HG03039 (cell line): ENCODE measurements around the gene ZBTB16.

Experiments
- ATAC-seq: cut with Tn5 transposase; IDR thresholded peaks from one replicate; pipeline ENCODE4 v1.9.1; 2021; ENCODE audit warnings: mild to moderate bottlenecking, moderate library complexity; ENCODE audit not compliant: unreplicated experiment

Gene ZBTB16

DNA sequence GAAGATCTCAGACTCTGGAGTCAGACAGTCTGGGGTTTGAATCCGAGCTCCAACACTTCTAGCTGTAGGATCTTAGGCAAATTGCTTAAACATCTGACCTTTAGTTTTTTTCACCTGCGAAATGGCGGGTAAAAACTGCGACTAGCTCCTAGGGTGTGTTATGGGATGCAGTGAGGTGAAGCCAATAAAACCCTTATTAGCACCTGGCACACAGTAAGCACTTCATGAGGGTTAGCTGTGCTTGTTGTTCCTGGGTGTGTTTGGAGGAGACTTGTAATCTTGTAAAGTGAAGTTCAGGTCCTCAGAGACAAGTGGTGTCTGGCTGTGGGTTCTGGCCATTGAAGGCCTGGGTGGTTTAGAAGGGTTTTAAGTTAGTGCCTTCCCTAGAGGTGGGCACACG is 68.9 kb downstream of the ZBTB16 start:
- no peak for ATAC-seq

DNA sequence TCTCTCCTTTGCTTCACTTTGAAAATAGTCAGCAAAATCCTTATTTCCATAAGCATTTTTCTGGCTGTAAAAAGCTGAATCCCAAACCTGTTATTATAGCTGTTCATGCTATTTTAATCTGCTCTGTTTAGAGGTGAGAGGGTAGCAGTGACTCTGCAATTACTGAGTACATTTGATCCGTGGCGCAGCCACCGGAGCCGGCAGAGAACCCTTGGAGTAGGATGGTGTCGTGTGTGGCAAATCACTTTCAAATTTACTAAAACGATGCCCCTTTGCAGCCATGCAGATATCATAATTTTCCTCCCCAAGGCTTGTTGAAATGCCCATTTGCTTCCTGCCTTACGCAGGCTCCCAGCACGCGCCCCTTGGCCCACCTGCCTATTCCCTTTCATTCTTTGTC is 69.6 kb downstream of the ZBTB16 start:
- ATAC-seq, result no peak

DNA sequence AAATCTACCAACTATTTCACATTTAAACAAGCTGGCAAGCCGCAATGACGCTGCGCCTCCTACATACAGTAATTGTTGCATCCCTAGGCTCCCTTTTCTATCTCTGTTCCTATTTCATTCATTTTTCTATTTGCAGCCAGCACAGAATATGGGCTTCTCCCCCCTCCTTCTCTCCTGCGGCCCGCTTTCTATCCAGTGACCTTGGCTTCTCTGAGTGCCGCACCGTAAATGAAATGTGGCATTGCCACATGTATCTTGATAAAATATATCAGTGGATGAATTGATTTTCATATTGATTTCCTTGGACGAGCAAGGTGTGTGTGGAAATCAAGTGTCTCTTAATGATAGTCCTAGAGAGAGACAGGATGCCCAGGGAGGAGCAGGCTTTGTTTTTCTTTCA is 70.2 kb downstream of the ZBTB16 start:
- ATAC-seq, result no peak

DNA sequence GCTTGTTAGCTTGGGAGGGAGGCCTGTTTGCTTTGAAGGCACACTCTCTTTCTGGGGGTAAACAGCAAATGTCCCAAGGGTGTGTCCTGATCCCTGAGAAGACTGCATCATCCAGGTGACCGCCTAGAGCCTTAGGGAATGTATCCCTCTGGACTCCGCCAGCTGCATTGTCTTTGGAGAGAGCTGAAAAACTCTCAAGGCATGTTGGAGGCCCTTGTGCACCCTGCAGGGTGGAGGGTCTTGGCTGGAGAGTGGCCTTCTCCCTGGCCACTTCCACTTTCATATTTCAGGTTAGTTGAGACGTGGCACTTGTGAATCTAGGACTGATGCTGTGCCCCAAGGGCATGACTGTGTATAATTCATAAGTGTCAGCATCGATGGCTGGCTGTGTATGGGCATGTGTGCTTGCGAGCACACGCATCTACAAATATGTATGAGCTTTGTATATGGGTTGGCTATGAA is 70.6 kb downstream of the ZBTB16 start:
- ATAC-seq, result no peak

DNA sequence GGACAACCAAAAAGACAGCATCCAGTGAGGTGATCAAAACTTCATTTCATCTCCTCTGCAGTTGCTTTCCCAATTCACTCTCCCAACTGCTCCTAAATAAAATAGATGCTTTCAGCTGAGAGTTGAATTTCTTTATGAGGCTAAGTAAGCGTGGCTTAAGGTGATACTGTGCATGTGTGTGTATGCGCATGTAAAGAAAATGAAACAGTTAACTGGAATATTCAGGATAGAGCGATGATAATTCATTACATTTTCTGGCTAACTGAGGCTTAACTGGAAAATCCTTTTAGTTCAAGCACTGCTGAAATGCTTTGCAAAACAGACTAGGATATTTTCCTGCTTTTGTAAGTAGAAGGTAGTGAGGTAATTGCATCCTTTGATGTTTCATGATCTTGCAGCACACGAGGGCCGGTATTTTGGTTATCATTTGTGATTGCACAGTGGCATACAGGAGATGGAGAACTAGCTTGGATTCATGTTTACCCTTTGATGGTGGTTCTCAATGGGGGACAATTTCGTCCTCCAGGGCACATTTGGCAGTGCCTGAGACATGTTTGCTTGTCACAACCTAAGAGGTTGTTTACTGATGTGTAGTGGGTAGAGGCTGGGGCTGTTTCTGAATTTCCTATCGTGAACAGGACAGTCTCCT is 71.2 kb downstream of the ZBTB16 start:
- no peak for ATAC-seq

DNA sequence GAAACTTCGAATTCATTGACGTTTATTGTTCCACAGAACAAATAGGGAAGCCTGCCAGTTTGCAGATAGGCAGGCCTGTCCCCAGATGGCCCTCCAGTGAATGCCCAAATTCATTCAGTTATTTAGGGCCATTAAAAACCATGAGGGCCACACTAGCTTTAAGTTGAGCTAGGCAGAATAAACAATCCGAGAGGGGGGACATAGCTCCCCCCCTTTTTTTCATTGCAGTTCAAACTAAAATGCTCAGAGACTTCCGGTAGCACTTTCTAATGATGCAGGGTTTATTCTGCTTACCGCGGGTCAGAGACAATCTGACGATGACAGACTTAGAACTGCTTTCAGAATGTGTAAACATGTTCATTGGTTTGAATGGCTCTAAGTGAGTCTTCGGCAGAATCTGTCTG is 72.0 kb downstream of the ZBTB16 start:
- no peak for ATAC-seq

DNA sequence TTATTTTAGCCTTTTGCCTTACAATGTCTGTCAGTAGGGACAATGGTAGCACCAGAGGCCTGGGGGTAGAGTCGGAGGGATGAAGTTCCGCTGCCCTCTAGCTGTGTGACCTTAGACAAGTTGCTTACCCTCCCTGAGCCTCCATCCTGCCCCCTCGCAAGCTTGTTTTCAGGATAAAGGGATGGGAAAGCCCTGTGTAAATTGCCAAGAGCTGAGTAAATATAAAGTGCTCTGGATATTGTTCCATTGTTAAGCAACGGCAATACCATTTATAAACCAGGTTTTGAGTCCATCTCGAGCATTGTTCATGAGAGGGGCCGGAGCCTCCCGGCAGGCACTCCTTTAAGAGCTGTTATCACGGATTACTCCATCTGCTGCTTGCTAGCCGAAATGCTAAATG is 72.9 kb downstream of the ZBTB16 start:
- ATAC-seq, result no peak

DNA sequence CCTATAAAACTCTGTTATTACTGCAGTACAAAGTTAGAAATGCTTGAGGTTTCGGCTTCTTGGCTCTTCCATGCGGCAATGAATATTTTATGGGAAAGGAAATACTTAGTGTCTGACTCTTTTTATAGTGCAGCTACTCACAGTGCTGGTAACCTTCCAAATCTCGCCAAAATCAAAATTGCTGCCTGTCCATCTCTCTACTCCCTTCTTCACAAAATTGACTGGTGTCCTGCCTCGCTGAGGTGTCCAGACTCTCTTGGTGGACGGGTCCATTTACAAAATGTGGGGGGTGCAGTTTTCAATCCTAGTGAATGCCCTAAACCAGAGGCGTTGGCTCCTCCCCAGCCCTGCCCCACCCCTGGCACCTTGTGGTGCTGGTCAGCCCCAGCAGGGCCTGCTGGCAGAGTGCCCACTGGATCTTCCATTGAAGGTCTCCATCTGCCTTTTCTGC is 73.5 kb downstream of the ZBTB16 start:
- ATAC-seq, result no peak

DNA sequence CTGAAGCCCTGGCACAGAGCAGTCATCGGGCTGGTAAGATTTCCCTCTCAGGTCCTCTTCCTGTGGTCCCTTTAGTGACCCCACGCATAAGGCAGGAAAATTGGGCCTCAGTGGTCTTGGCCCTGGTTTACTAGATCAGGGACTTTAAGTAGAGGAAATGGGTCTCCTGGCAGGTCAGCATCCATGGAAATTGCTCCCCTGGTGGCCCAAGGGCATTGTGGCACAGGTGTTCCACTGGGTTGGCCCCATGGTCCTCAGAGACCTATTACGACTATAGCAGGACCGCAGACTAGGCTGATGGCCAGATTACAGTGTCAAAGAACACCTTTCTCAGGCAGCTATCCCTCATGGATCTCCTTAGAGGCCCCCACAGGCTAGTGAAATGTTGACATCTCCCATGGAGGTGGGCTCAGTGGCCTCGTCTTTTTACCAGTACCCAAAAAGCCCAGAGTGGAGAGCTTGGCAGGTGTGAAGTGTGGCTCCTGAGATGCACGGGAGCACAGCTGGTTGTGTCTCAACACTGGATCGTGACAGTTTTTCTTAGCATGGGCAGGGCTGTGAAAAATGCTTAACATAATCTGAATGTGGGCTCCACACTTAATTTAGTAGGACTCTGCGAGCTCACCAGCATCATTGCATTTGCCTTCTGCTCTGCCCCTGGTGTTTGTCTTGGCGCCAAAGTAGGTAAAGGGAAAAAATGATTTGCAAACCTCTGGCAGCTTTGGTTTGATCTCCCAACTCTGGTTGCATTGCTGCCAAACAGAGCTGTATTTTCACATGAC is 74.2 kb downstream of the ZBTB16 start:
- no peak for ATAC-seq

DNA sequence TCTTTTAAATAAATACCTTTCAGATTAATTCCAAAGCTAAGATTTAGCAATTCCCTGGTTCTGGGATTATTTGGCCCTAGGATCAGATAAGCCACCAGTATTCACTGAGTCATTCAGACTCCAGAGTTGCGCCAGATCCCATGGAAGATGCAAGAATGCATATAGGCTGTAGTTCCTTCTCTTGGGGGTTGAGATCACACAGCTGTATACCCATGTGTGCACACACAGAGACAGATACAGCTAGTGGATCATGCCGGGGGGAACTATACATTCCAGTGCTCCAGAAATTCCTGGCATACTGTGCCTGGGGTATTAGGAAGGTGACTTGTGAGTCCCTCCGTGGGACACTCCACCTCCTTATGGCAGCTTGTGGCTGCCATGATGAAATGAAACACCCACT is 75.4 kb downstream of the ZBTB16 start:
- ATAC-seq, result no peak

DNA sequence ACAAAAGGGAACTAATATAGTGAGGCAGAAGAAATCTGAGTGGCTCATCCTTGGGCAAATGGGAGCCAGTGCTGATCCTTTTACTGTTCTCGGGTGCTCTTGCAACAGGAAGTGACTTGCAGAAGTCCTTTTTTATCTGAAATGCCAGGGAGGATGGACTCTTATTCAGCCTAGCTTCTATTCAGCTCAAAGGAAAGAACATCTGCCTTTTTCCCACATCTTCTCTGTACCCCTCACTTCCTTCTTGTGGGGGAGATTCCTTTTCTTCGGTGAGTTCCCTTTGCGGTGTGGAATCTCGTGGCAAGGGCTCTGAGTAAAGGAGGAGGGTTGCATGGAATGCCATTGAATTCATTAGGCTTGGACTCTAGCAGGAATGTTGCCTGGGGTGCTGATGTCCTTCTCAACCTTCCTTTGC is 76.2 kb downstream of the ZBTB16 start:
- no peak for ATAC-seq

DNA sequence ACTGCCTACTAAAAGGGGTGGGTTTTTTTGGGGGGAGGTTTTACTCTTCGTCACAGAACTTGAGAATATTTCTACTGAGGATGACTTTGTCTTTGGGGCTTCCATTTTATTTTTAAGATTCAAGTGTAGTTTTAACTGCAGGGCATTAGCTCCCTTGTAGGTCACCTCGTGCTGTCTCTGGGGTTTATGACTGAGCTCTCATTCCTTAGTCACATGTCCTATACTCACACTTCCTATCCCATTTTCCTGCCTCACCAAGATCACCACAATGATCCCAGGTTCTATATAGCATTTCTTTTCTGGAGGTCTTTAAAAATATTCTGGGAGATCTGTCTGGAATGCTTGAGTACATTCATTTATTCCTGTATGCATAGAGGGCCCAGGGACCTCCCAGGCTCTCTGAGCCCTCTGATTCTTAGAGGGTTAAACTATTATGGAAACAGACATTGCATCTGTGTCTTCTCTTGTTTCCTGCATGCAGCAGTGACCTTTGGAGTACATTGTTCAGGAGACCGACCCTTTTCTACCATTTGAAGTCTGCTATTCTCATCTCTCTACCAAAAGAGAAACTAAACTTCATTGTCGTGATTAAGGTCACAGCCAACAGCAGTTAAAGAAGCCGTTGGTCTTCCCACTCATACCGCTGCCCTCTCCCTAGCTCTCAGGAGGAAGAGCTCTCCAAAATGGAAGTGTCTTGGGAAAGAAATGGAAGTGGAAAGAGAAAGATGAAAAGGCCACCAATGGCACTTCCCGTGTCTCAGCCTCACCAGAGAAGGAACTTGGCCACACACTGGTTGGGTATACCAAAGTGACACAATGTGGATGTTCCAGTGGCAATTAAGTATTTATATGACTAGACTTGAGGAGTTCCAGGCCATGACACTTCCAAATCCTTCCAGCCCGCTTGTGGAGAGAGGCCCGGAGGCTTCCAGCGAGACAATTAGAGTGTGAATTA is 77.5 kb downstream of the ZBTB16 start:
- no peak for ATAC-seq

DNA sequence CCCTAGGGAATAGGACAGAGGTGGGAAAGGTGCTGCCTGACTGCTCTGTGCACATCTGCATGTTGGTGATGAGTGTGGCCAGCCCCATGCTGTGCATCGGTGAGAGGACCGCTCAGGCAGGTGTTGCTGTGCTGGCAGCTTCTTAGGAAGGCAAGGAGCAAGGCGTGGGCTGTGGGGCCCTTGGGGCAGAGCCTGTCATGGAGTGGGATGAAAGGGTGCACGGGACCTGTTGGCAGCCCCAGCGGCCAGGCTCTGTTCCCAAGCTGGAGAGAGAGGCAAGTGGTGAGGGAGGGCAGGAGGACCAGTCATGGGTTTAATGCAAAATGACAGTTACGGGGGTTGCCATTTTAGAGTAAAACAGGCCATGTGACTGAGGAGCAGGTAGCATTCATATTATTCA is 78.3 kb downstream of the ZBTB16 start:
- ATAC-seq, result no peak

DNA sequence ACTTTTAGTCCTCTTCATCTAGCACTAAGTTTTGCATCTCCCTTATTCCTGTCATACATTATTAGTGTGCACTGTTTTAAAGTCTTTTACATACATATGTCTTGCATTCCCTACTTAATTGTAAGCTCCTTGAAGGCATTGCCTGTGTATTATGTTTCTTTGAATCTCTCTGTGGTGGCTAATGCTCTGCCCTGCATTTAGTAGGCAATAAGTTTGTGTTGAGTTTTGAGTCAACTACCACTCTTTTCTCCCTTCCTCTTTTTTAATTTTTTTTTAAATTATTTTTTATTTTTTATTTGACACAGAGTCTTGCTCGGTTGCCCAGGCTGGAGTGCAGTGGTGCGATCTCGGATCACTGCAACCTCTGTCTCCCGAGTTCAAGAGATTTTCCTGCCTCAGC is 78.9 kb downstream of the ZBTB16 start:
- ATAC-seq, result no peak

DNA sequence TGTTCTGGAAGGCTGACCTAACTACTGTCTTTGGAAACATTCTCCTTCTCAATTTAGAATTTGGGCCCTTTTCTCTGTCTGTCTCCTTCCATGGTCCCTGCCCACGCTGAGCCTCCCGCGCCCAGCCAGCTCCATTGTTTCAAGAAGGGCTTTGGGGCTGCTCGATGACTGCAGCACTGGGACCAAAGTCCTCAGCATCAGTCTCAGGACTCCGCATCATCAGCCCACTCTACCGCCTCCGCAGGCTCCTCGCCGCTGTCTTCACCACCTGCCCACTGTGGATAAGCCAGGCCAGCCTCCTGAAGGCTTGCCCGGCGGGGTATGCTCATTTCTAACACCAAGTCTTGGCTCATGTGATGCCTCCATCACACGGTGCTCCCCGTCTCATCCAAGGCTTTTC is 81.3 kb downstream of the ZBTB16 start:
- no peak for ATAC-seq

DNA sequence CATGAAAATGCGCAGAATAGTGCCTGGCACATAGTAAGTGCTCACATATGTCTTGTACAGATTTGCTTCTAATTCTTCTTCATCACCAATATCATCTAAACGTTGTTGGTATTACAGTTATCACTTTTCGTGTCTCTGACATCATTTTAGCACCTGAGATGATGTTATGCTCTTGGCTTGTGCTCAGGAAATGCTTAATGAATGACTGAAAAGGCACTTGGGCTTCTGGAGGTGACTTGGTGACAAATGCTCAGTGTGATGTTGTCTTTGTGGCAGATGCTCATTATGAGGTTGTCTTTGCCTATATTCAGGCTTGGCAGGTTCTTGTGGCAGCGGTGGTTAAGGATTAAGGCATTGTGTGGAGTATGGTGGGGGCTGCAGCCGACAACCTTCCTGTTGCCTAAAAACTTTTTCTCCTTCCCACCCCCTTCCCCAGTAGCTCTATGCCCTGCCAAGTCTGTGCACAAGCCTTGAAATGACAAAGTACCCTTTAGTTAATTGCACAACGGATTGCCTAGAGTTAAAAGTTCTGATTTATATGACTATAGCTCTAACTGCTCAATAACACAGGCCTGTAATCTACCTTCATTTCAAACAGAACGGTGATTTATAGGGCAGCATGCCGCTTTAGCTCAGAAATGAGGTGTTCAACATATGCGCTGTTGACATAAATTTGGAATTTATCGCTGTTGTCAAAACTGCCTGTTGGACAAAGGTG is 82.5 kb downstream of the ZBTB16 start:
- no peak for ATAC-seq

DNA sequence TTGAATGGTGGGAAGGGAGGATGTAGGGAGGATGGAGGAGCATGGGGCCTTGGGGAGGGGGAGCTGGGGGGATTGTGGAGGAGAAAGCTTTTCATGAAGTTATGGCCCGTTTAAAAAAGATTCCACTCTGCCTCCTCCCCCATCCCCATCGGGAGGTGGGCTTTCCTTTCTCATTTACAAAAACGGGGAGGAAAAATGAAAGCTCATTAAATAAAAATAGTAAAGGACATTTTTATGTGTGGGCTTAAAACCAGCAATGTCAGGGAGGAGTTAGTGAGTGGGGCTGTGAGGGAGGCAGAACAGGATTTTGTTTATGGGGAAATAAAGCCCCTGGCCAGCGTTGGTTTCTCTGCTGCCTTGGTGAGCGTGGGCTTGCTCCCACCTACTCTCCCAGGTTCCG is 83.2 kb downstream of the ZBTB16 start:
- no peak for ATAC-seq

DNA sequence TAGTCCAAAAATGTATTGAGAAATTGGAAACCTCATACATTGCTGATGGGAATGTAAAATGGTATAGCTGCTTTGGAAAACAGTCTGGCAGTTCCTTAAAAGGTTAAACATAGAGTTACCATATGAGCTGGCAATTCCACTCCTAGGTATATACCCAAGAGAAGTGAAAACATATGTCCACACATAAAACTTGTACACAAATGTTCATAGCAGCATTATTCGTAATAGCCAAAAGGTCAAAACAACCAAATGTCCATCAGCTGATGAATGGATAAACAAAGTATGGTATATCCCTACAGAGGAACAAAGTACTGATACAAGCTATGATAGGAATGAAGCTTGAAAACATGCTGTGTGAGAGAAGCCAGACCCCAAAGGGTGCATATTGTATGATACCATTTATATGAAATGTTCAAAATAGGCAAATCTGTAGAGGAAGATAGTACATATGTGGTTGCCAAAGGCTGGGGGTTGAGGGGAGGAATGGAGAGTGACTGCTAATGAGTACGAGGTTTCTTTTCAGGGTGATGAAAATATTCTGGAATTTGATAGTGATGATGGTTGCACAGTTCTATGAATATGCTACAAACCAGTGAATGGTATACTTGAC is 85.8 kb downstream of the ZBTB16 start:
- ATAC-seq, result no peak

DNA sequence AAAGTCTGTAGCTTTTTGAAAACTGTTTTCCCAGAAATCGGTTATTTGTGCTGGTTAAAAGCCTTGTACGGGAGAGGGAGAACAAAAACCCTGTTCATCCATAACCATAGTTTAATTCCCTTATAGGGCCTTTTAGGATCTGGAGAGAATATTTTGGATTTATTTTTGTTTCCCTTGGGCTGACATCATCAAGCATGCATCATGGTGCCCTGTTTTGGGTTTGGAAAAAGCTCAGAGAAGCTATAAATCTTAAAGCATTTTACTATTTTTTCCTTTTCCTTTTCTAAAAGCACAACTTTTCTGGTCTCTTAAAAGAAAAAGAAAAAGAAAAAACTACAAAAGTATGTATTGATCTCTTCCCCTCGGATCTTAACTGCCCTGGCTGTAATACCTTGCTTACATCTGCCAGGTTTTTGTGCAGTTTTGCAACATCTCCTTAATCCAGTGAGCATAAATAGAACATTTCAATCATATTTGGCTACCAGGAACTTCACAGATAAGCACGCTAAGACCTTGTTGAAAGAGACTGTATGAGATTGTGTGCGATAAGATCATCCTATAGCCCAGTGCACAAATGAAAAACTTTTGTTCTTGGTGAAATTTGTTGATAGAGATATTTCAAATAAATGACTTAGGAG is 88.0 kb downstream of the ZBTB16 start:
- no peak for ATAC-seq

DNA sequence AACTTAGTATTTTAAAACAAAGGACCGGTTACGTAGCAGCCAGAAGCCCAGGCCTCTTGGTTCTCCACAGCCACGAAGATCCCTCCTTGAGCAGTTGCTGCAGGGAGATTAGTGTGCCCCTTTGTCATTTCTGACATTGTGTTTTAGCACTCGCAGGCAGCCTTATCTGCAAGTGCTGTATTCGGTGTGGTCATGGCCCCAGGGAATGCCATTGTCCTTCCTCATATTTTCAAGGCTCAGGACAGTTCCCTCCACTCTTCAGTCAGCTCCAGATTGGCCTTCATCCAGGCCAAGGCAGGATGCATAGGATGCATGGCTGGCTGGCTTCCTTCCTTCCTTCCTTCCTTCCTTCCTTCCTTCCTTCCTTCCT is 88.5 kb downstream of the ZBTB16 start:
- no peak for ATAC-seq
